ENCODE data around the gene IGF1.

Gene IGF1

DNA sequence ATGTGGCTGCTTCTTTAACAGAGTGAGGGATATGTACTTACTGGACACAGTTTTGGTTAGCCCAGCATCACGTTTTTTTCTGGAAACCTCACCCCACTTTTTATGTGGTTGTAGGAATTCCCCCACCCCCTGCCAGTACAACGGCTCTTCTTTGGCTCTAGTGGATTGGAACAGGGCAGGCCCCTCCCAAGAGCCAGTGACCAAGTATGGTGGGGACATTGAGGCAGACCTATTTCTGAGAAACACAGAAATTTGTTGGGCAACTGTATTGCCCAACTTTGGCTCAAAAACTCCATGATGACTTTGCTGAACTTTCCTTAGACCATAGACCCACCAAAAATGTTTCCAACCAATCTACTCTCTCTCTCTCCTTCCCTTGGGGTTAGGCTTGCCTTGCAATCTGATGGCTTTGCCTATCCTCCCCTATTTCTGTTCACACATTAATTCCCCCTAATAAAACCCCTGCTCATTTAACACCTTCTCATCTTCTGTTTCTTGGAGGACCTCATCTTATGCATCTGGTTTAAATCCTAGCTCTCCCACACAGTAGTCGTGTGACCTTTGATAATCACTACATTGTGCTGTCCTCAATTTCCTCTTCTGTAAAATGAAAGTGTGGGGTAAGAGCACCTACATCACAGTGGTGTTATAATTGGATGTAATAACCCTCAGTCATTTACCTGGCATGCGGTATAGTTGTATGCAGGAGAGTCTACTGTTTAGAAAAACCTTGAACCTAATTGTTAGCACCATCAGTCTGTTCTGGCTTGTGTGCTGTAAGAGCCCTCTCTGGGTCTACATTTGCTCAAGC lies 71.7 kb downstream of the IGF1 start:
- no peak overlapping the region for H3K27ac ChIP-seq
- intact Hi-C loops (cut with DNase I; ENCODE audit: low total_unique reads) = no loop called here
- DNase-seq = no peak
- no peaks in the 10 kb centered on the region for H3K9me3 ChIP-seq
- H3K4me3 ChIP-seq = no peak overlapping the region
- H3K36me3 ChIP-seq = no peaks in the 10 kb centered on the region
- H3K4me1 ChIP-seq = peaks cover 0 to 7% (median 3%) of the 10 kb centered on the region in 4 donors
- TF ChIP-seq CTCF (IDR thresholded peaks at IDR 0.05) = no peak
- no peaks in the 10 kb centered on the region for H3K27me3 ChIP-seq

GRCh38 chr12:102407776-102408486 lies 72.4 kb downstream of the IGF1 start:
- Histone ChIP-seq H3K27me3 (no peaks in the 10 kb centered on the region), H3K4me3 (no peak overlapping the region), H3K9me3 (no peaks in the 10 kb centered on the region), H3K27ac (no peak overlapping the region), H3K4me1 (peaks cover 0 to 7% (median 0%) of the 10 kb centered on the region in 4 donors), H3K36me3 (no peaks in the 10 kb centered on the region)
- no peak for DNase-seq
- intact Hi-C loops (cut with DNase I; ENCODE audit: low total_unique reads) = no loop called here
- no peak for TF ChIP-seq CTCF (IDR thresholded peaks at IDR 0.05)

DNA sequence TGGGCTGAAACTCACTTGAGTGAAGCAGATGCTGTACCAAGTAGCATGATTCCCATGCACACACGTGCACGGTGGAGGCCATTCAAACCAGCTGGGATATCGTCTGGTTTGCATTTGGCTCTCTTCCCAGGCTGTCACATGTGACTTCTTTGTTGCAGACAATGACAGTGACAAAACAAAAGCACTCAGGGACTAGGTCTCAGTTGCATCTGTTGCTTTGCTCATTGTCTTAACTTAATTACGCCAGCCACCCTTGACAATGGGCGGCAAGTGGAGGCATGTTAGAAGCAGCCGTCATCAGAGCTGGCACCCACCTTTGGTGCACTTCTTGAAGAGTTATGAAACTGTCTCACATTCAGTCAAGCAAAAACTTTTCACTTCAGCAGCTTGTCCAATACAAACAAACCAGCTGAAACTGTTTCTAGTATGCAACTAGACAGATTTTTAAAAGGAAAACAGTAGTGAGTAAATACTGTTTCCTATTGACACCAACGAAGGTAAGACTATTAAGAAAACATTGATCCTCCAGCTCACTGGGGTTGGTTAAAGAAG lies 74.3 kb downstream of the IGF1 start:
- no peaks in the 10 kb centered on the region for H3K27me3 ChIP-seq
- DNase-seq = peak in 1 of 2 donors; percentile 47
- no peaks in the 10 kb centered on the region for H3K36me3 ChIP-seq
- H3K4me1 ChIP-seq = peaks cover 0 to 7% (median 0%) of the 10 kb centered on the region in 4 donors
- H3K4me3 ChIP-seq = no peak overlapping the region
- no peak overlapping the region for H3K27ac ChIP-seq
- H3K9me3 ChIP-seq = no peaks in the 10 kb centered on the region
- TF ChIP-seq CTCF (IDR thresholded peaks at IDR 0.05) = no peak
- intact Hi-C loops (cut with DNase I; ENCODE audit: low total_unique reads) = no loop called here

DNA sequence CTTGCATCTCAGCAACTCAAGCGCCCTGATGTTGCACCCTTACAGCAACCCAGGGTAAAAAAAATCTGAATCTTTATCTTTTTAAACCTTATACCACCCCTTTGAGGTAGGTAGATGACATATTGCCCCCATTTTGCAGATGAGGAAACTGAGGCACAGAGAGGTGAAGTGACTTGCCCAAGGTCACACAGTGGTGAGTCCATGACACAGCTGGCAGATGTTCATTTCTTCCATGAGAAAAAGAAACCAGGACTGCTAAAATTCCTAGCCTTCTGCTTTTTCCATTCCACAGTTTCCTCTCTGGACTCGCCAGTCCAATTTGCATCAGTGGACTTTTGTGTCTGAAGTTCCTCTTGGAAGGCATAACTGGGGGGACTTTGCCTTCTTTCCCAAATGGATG lies 79.3 kb downstream of the IGF1 start:
- Histone ChIP-seq H3K36me3 (no peaks in the 10 kb centered on the region), H3K27me3 (no peaks in the 10 kb centered on the region), H3K27ac (no peak overlapping the region), H3K4me1 (peaks cover 0 to 1% (median 0%) of the 10 kb centered on the region in 4 donors), H3K9me3 (no peaks in the 10 kb centered on the region), H3K4me3 (no peak overlapping the region)
- intact Hi-C loops (cut with DNase I; ENCODE audit: low total_unique reads) = no loop called here
- TF ChIP-seq CTCF (IDR thresholded peaks at IDR 0.05) = no peak
- DNase-seq = no peak

GRCh38 chr12:102399653-102400052 lies 80.7 kb downstream of the IGF1 start:
- Histone ChIP-seq H3K4me1 (no peaks in the 10 kb centered on the region), H3K27me3 (no peaks in the 10 kb centered on the region)

More at GRCh38 chr12:102399653-102400052, 80.7 kb downstream of the IGF1 start:
- Histone ChIP-seq H3K27ac (no peak overlapping the region), H3K36me3 (no peaks in the 10 kb centered on the region), H3K9me3 (no peaks in the 10 kb centered on the region), H3K4me3 (no peak overlapping the region)
- intact Hi-C loops (cut with DNase I; ENCODE audit: low total_unique reads) = no loop called here
- no peak for TF ChIP-seq CTCF (IDR thresholded peaks at IDR 0.05)
- no peak for DNase-seq

Measured in tibial artery (tissue), 4 donors.